Stimulated activated memory B cell treated with anti-CD40 and anti-IgM and Interleukin-4, amounts not matched to agents 10 μg/mL and 1 μg/mL and 100 μg/mL, for 72 hours (primary cell): ENCODE results near the gene CYB561A3.

Source experiments
- ATAC-seq: fragments of 150-1000 bp; cut with Tn5 transposase; 2 replicates; pipeline ENCODE4 v1.10.0; 2021
- H3K27ac Mint-ChIP-seq: one replicate; pipeline ENCODE4 v1.8.0; 2022; ENCODE audit warnings: mild to moderate bottlenecking, mixed read lengths
- H3K27me3 Mint-ChIP-seq: one replicate; pipeline ENCODE4 v1.8.0; 2022; ENCODE audit warnings: mixed read lengths
- H3K36me3 Mint-ChIP-seq: one replicate; pipeline ENCODE4 v1.8.0; 2022; ENCODE audit warnings: mixed read lengths
- H3K4me1 Mint-ChIP-seq: one replicate; pipeline ENCODE4 v1.8.0; 2022; ENCODE audit warnings: mixed read lengths
- H3K4me3 Mint-ChIP-seq: one replicate; pipeline ENCODE4 v1.8.0; 2022; ENCODE audit warnings: mild to moderate bottlenecking, moderate library complexity, mixed read lengths
- H3K9me3 Mint-ChIP-seq: one replicate; pipeline ENCODE4 v1.8.0; 2022; ENCODE audit warnings: mixed read lengths

The CYB561A3 gene

DNA sequence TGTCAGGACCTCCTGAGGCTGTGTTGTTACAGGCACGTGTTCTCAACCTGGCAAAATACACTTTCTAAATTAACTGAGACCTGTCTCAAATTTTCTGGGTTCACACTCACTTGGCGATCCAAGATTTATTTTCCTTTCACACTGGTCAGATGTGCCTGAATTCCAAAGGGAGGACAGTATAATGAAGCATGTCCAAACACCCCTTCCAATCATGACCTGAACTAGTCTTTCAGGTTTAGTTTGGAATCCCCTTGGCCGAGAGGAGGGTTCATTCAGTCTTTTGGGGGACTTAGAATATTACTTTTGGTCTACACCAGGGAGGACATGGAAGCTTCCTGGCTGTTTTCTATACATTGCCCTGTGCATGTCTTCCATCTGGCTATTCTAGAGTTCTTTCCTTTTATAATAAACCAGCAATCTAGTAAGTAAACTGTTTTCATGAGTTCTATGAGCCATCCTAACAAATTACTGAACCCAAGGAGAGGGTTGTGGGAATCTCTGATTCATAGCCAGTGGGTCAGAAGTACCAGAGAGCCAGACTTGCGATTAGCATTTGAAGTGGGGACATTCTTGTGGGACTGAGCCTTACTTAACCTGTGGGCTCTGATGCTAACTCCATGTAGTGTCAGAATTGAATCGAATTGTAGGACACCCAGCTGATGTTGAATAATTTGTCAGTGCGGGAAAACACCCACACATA lies 15.9 kb upstream of the CYB561A3 start:
- Mint-ChIP-seq H3K4me3 (no peak overlapping the region), H3K27ac (no peak overlapping the region), H3K9me3 (no peaks in the 10 kb centered on the region), H3K27me3 (no peaks in the 10 kb centered on the region), H3K36me3 (peaks cover 21% of the 10 kb centered on the region), H3K4me1 (peaks cover 9% of the 10 kb centered on the region)
- ATAC-seq: no peak

DNA sequence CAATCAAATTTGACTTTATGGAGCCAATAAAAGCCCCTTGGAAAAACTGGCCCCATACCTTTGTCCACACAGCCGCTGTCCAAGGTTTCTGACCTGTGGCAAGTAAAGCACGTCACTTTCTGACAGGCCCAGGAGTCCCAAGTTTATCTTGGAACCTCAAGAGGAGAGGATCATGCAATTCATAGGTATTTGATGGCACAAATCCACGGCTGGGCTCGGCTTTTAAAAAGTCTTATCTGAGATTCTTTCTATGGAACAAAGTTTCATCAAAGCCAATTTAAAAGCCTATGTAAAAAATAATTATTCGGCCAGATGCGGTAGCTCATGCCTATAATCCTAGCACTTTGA lies 14.1 kb upstream of the CYB561A3 start:
- Mint-ChIP-seq H3K9me3 (no peaks in the 10 kb centered on the region), H3K27ac (no peak overlapping the region), H3K4me1 (peaks cover under 1% of the 10 kb centered on the region), H3K36me3 (peaks cover 31% of the 10 kb centered on the region), H3K4me3 (no peak overlapping the region), H3K27me3 (no peaks in the 10 kb centered on the region)
- no peak for ATAC-seq

- no peak for ATAC-seq
- Mint-ChIP-seq H3K27ac (no peak overlapping the region), H3K4me1 (peaks cover 15% of the 10 kb centered on the region), H3K27me3 (no peaks in the 10 kb centered on the region), H3K36me3 (peaks cover 53% of the 10 kb centered on the region), H3K4me3 (no peak overlapping the region), H3K9me3 (no peaks in the 10 kb centered on the region)
Measured at GRCh38 chr11:61372659-61373420, 11.2 kb upstream of the CYB561A3 start.

DNA sequence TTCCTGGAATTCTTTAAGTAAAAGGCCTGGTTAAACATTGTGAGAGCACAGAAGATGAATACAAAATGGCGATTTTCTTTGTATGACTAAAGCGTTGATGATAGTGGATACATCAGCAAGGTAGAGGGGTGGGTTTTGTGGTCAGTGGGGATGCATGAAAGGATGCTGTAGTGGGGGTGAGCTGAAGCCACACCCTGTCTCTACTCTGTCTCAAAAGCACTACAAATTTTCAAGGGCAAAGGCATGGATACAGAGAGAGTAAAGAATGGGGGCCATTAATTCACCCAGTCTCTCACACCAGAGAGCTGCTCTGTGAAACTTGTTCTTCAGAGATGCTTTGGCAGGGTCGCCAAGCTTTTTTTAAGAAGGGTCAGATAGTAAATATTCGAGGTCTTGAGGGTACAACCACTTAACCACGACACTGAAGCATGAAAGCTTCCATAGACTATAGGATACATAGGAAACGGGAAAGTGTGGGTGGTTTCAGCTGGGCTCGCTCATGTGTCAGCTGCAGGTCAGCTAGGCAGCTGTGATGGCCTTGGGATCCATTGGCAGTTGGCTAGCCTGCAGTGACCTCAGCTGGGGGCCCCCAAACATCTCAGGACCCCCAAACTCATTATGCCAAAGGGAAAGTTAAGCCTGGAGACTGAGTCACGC lies 8.8 kb upstream of the CYB561A3 start:
- peaks cover 52% of the 10 kb centered on the region for H3K36me3 Mint-ChIP-seq
- peak; percentile 20 for ATAC-seq
- no peak overlapping the region for H3K4me3 Mint-ChIP-seq
- peaks cover 15% of the 10 kb centered on the region for H3K4me1 Mint-ChIP-seq
- no peaks in the 10 kb centered on the region for H3K9me3 Mint-ChIP-seq
- no peaks in the 10 kb centered on the region for H3K27me3 Mint-ChIP-seq
- H3K27ac Mint-ChIP-seq: peak overlapping the region; percentile 47

- H3K9me3 Mint-ChIP-seq: no peaks in the 10 kb centered on the region
- H3K4me1 Mint-ChIP-seq: peaks cover 15% of the 10 kb centered on the region
- H3K36me3 Mint-ChIP-seq: peaks cover 47% of the 10 kb centered on the region
- ATAC-seq: no peak
- H3K27me3 Mint-ChIP-seq: no peaks in the 10 kb centered on the region
- H3K27ac Mint-ChIP-seq: peak overlapping the region; percentile 47
- no peak overlapping the region for H3K4me3 Mint-ChIP-seq
Measured at GRCh38 chr11:61369372-61370348, 8.0 kb upstream of the CYB561A3 start.

- H3K4me1 Mint-ChIP-seq: peaks cover 20% of the 10 kb centered on the region
- H3K9me3 Mint-ChIP-seq: no peaks in the 10 kb centered on the region
- H3K27ac Mint-ChIP-seq: no peak overlapping the region
- peaks cover 42% of the 10 kb centered on the region for H3K36me3 Mint-ChIP-seq
- no peaks in the 10 kb centered on the region for H3K27me3 Mint-ChIP-seq
- H3K4me3 Mint-ChIP-seq: no peak overlapping the region
- ATAC-seq: no peak
Measured at GRCh38 chr11:61368646-61369045, 7.0 kb upstream of the CYB561A3 start.

DNA sequence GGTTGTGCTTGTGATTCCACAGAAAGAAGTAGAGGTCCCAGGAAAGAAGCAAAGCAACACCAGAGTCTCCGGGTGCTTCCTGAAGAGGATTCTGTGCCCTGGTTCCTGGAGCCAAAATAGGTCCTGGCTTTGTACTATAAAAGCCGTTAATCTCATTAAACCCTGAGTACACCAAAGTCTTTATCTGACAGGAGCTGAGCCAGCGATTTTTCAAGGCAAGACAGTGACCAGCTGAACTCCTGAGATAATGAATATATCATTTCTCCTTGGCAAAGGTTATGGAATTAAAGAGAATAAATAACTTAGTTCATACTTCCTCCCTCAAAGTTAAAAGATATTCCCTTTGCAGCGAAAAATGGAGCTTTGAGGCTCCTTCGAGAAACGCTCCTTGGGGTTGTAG lies 5.7 kb upstream of the CYB561A3 start:
- Mint-ChIP-seq H3K4me3 (no peak overlapping the region), H3K9me3 (no peaks in the 10 kb centered on the region), H3K36me3 (peaks cover 47% of the 10 kb centered on the region), H3K27me3 (no peaks in the 10 kb centered on the region), H3K27ac (no peak overlapping the region), H3K4me1 (peaks cover 32% of the 10 kb centered on the region)
- no peak for ATAC-seq

DNA sequence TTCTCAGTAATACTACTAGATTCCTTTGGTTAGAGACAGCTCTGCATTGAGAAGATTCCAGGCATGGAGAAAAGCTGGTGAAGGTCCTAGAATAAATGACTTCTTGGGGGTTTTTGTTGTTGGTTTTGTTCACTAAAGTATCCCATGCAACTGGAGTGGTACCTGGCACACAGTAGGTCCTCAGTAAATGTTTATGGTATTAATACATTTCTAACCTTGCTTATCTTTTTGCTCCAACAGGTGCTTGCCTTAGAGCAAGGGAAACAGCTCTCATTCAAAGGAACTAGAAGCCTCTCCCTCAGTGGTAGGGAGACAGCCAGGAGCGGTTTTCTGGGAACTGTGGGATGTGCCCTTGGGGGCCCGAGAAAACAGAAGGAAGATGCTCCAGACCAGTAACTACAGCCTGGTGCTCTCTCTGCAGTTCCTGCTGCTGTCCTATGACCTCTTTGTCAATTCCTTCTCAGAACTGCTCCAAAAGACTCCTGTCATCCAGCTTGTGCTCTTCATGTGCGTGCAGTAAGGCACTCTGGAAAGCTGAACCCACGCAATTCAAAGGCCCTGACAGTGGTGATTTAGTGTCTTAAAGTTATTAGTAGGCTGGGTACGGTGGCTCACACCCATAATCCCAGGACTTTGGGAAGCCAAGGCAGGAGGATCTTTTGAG lies 2.5 kb upstream of the CYB561A3 start:
- H3K27ac Mint-ChIP-seq: peak overlapping the region; percentile 93
- H3K36me3 Mint-ChIP-seq: peaks cover 29% of the 10 kb centered on the region
- H3K4me3 Mint-ChIP-seq: peak overlapping the region; percentile 5
- no peak for ATAC-seq
- no peaks in the 10 kb centered on the region for H3K27me3 Mint-ChIP-seq
- H3K9me3 Mint-ChIP-seq: no peaks in the 10 kb centered on the region
- H3K4me1 Mint-ChIP-seq: peaks cover 38% of the 10 kb centered on the region

DNA sequence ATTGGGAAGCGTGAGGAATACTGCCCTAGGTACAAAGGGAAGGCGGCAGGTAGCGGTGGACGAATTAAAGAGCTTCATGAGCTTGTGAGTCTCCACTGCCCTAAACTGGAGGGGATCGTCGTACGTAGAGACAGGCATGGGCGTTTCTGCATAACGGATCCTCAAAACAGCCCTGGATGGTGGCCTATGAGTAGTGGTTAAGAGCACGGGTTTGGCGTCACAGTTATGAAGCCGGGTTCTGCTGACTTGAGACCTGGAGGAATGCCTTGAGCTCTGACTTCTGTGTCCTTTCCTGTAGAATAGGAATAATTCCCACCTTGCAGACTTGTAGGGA lies 827 bp upstream of the CYB561A3 start:
- peak; percentile 34 for ATAC-seq
- H3K27me3 Mint-ChIP-seq: no peaks in the 10 kb centered on the region
- peaks cover 20% of the 10 kb centered on the region for H3K36me3 Mint-ChIP-seq
- no peaks in the 10 kb centered on the region for H3K9me3 Mint-ChIP-seq
- H3K27ac Mint-ChIP-seq: peak overlapping the region; percentile 93
- H3K4me3 Mint-ChIP-seq: peak overlapping the region; percentile 94
- H3K4me1 Mint-ChIP-seq: peaks cover 55% of the 10 kb centered on the region

- Mint-ChIP-seq H3K4me3 (peak overlapping the region; percentile 94), H3K4me1 (peaks cover 67% of the 10 kb centered on the region), H3K9me3 (no peaks in the 10 kb centered on the region), H3K27me3 (no peaks in the 10 kb centered on the region), H3K27ac (peak overlapping the region; percentile 93), H3K36me3 (peaks cover 11% of the 10 kb centered on the region)
- ATAC-seq: no peak
Measured at GRCh38 chr11:61361237-61361740, 393 bp downstream of the CYB561A3 start.

DNA sequence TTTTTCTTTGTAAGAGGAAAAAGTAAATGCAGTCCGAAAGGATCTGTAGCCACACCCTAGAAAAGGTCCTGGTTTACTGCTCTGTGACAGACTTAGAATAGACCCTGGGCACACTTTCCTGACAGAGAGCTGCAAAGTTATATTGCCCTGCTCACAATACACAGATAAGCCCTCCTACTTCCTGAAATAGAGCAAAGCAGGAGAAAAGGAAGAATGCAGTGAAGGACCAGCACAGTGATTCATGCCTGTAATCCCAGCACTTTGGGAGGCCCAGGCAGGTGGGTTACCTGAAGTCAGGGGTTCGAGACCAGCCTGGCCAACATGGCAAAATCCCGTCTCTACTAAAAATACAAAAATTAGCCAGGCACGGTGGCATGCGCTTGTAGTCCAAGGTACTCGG lies 2.2 kb downstream of the CYB561A3 start:
- Mint-ChIP-seq H3K4me1 (peaks cover 77% of the 10 kb centered on the region), H3K27ac (peak overlapping the region; percentile 93), H3K9me3 (no peaks in the 10 kb centered on the region), H3K4me3 (peak overlapping the region; percentile 94), H3K36me3 (peaks cover 9% of the 10 kb centered on the region), H3K27me3 (no peaks in the 10 kb centered on the region)
- no peak for ATAC-seq

GRCh38 chr11:61358566-61358965 lies 3.1 kb downstream of the CYB561A3 start:
- no peaks in the 10 kb centered on the region for H3K27me3 Mint-ChIP-seq
- peaks cover 18% of the 10 kb centered on the region for H3K36me3 Mint-ChIP-seq
- no peak for ATAC-seq
- peaks cover 79% of the 10 kb centered on the region for H3K4me1 Mint-ChIP-seq
- peak overlapping the region; percentile 94 for H3K4me3 Mint-ChIP-seq
- H3K9me3 Mint-ChIP-seq: no peaks in the 10 kb centered on the region
- peak overlapping the region; percentile 93 for H3K27ac Mint-ChIP-seq

DNA sequence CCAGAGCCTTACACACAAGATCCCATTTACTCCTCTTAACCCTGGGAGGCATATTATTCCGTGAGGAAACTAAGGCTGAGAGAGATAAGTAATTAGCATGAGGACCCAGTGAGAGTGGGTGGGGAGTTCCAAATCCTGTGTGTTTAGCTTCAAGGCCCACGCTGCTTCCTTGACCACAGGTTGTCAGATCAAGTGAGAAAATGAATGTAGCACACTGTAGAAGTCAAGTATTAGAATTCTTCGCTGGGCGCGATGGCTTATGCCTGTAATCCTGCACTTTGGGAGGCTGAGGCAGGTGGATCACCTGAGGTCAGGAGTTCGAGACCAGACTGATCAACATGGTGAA lies 3.8 kb downstream of the CYB561A3 start:
- H3K36me3 Mint-ChIP-seq: peaks cover 25% of the 10 kb centered on the region
- ATAC-seq: no peak
- peak overlapping the region; percentile 74 for H3K4me3 Mint-ChIP-seq
- H3K9me3 Mint-ChIP-seq: no peaks in the 10 kb centered on the region
- peaks cover 79% of the 10 kb centered on the region for H3K4me1 Mint-ChIP-seq
- no peaks in the 10 kb centered on the region for H3K27me3 Mint-ChIP-seq
- H3K27ac Mint-ChIP-seq: peak overlapping the region; percentile 93

DNA sequence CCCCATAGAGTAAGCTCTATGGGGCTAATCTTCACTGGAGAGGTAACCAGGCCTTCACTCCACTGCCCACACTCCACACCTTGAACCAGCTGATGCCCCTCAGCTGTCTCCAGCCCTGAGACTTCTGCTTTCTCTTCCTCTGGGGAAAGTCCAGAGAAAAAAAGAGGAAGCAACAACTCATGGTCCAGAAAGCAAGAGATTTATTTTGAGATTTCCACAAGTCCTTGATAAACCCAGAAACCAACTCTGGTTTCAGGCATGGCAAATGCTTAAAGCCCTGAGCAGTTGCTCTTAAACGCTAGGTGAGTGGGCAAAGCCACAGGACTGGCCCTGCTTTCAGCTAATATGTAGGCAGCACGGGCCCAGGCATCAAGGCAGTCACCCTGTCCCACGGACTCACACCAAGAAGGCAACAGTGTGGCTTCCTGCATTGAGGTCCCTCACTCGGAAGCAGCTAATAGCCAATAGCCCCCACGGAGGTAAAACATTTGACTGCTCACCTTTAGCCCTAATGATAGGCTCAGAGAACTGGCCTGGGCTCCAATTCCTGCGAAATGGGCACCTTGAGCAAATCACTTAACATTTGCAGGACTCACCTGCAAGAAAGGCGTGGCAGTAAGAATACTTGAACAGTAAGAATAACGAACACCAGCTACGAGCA lies 4.3 kb downstream of the CYB561A3 start:
- Mint-ChIP-seq H3K27ac (peak overlapping the region; percentile 93), H3K36me3 (peaks cover 24% of the 10 kb centered on the region), H3K4me3 (peak overlapping the region; percentile 74)

More for the DNA sequence above, 4.3 kb downstream of the CYB561A3 start:
- H3K4me1 Mint-ChIP-seq: peaks cover 78% of the 10 kb centered on the region
- peak; percentile 88 for ATAC-seq
- no peaks in the 10 kb centered on the region for H3K27me3 Mint-ChIP-seq
- H3K9me3 Mint-ChIP-seq: no peaks in the 10 kb centered on the region
